Stimulated activated CD8-positive, alpha-beta memory T cell treated with anti-CD3 and anti-CD28 coated beads, Interleukin-7, amount 100 ng/mL, for 48 hours (primary cell): Measurements from ENCODE around the gene HPSE.
"Not testable (repeated sequence)": the region's sequence is repeated elsewhere in the genome, so short reads cannot be mapped to it uniquely, and the experiment has no call there.

Source experiments
- DNase-seq, 2 donors: peaks; one replicate each; pipeline ENCODE4 v3.0.0-alpha.2; 2020; ENCODE audit warnings: low read depth in 1 of 2; ENCODE audit errors: extremely low read depth in 1 of 2

The HPSE gene

GRCh38 chr4:83284193-83285054, 50.2 kb downstream of the HPSE start, which contains the start of gene COQ2:
Gene COQ2 (minus strand): TSS chr4:83284798. CDS start chr4:83284764, 34 bp downstream.
- peak; percentile 82 to 92 for DNase-seq

GRCh38 chr4:83283181-83283580, 51.5 kb downstream of the HPSE start:
- DNase-seq, result no peak

DNA sequence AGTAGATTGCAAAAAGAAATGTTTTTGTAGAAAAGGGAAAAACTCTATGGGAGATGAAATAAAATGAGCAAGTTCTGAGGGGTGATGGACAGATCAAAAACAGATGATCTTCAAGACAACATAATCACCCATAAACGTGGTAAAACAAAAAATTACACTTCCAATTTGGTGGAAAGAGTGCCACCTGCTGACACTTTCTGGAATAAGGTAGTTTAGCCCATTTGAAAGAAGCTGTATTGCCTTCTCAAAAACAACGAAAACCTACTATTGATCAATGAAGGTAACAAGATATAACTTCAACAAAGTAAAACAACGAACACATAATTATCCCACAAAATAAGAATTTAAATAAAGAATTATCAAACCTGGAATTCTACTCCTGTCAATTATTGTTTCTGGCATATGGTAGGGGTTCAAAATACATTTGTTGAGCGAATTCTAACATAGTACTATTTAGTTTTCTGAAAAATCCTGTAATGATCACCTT, 52.6 kb downstream of the HPSE start:
- peak in 1 of 2 donors; percentile 29 for DNase-seq

DNA sequence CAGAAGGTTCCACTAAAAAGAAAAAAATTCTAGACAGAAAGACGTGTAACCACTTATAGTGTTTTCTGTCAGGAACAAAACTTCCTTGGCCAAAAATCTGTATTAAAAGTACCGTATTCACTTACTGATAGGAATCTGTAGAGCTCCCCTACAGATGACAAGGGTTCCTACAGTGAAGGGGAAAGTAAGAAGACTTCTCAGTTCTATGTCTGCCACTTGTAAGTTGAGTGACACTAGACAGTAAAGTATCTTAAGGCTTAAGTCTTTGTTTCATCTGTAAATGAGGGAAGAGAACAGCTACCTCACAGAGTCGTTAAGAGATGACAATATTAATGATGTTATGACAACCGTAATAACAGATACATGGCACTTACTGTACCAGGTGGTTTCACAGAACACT, 53.3 kb downstream of the HPSE start:
- no peak for DNase-seq

GRCh38 chr4:83276299-83277040, 58.2 kb downstream of the HPSE start:
- DNase-seq, result no peak

DNA sequence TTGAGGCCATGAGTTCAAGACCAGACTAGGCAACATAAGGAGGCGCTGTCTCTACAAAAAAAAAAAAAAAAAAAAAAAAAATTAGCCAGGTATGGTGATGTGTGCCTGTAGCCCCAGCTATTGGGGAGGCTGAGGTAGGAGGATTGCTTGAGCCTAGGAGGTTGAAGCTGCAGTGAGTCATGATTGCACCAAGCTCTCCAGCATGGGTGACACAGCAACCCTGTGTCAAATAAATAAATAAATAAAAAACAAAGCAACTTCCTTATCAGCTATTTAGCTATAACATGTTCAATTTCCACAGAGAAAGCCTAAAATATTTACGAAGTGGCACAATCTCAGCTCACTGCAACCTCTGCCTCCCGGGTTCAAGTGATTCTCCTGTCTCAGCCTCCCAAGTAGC, 60.7 kb downstream of the HPSE start:
- not testable (repeated sequence) for DNase-seq

DNA sequence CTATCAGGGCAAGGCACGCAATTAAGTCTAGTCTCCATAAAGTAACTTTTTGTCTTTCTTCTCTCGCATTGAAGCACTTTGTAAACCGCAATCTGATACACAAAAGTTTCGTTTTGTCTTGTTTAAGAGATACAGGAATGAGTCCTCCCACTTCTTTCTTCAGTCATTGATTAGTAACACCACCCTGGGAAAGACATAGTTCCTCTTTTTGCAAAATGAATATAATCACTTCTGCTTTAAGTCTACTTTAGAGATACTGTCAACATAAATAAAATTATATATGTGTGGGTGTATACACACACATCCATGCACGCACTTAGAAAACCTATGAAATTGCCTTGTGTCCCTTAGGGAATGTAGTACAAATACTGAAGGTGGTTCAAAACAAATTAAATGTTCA, 61.7 kb downstream of the HPSE start:
- DNase-seq, result no peak

- DNase-seq, result no peak
Measured at GRCh38 chr4:83269256-83269655, 65.4 kb downstream of the HPSE start.

GRCh38 chr4:83268491-83268890, 66.2 kb downstream of the HPSE start:
- DNase-seq, result no peak

GRCh38 chr4:83267830-83268475, 66.7 kb downstream of the HPSE start:
- no peak for DNase-seq

GRCh38 chr4:83267121-83267829, 67.4 kb downstream of the HPSE start:
- no peak for DNase-seq

GRCh38 chr4:83266689-83267088, 68.0 kb downstream of the HPSE start:
- no peak for DNase-seq

DNA sequence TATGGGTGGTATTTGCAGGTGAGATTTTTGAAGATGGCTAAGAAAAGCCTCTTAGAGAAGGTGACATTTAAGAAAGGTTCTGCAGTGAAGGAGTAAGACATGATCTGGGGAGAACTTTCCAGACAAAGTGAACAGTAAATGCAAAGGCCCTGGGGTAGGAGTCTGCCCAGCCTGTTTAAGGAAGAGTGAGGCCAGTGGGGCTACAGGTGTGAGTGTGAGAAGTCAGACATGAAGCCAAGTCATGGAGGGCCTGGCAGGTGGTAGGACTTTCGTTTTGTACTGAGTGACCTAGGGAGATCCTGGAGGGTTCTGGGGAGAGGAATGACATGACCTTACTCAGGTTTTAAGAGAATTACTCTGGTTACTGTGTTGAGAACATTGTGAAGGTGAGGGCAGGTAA, 71.5 kb downstream of the HPSE start:
- no peak for DNase-seq

GRCh38 chr4:83262682-83263081, 72.0 kb downstream of the HPSE start:
- DNase-seq, result no peak

DNA sequence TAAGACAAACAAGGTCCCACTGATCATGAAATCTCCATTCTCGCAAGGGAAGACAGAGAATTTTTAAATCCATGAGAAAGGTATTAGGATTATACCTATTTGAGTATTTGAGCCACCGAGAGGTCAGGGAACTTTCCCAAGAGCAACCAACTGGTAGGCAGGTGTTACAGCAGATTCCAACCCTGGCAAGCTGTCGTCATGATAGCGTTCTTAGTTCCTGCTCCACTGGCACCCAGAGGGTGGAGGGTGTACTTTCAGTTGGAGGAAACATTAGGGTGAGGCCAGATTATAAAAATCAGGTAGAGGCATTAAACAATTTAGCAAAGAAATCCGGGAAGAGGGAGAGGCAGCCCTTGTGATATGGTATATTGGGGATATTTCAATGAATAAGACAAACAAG, 73.3 kb downstream of the HPSE start:
- DNase-seq, result no peak

- no peak for DNase-seq
Measured at GRCh38 chr4:83259586-83259985, 75.1 kb downstream of the HPSE start.

DNA sequence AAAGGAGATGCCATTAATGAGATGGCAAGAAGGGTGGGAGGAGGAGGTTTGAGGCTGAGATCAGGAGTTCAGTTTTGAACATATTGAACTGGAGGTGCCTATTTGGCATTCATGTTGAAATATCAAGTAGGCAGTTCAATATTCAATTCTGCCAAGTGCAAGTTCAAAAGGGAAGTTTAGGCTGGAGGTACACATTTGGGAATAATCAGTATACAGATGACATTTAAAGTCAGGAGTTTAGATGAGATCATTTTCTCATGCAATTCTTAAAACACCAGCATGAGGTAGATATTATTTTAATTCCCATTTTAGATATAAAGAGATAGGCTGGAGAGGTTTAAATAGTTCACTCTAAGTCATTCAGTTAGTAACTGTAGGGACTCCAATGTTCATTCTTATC, 76.2 kb downstream of the HPSE start:
- no peak for DNase-seq

GRCh38 chr4:83257811-83258210, 76.8 kb downstream of the HPSE start:
- no peak for DNase-seq

GRCh38 chr4:83255584-83255983, 79.1 kb downstream of the HPSE start:
- no peak for DNase-seq

DNA sequence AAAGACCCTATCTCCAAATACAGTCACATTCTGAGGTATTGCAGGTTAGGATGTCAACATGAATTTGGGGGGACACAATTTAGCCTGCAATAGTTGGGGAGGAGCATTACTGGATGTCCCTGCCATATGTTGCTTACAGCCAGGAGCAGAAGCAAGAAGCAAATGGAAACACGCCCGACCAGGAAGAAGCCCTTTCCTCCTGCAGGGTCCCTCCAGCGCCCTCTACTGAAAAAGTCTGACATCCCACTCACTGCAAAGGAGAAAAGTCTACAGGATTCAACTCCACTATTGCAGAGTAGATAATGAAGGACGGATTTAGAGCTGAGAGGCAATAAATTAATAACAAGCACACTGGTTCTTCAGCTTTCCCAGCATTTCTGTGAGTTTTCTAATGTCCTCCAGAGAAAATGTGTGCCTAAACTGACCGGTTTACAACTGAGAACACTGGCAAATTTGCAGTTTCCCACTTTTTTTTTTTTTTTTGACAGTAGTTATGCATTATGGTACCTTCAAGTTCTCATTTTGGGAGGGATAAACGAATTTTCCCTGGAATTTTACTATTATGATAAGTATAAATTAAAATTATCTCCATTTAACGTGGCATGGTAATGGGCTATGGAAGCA, 81.8 kb downstream of the HPSE start:
- peak in 1 of 2 donors; percentile 57 for DNase-seq
